Kidney epithelial cell (primary cell): ENCODE results near the gene CNTNAP2. TPM values are rescaled to one million over a fixed set of nuclear protein-coding genes. Genes with fewer than 3 reads are reported as not detected.

ENCODE experiments used
- DNase-seq: peaks from one replicate; pipeline ENCODE4 v3.0.0-alpha.2; 2010; ENCODE audit warnings: low read depth
- H3K27me3 ChIP-seq: 2 replicates; pipeline ENCODE4 v1.6.0; 2011; ENCODE audit warnings: low read length; ENCODE audit not compliant: control insufficient read depth, insufficient read depth
- H3K36me3 ChIP-seq: 2 replicates; pipeline ENCODE4 v1.5.1; 2011; ENCODE audit warnings: low read length; ENCODE audit not compliant: control insufficient read depth, insufficient read depth
- H3K4me3 ChIP-seq: 2 replicates; pipeline ENCODE4 v1.5.1; 2011; ENCODE audit warnings: low read depth, mild to moderate bottlenecking, control low read depth, low read length
- total RNA-seq: library from RNA; depleted of rRNA; stranded (reverse); fragments of >200 nt; gene quantifications from 2 replicates; pipeline ENCODE4 v1.2.3, GENCODE V29; 2015
- TF ChIP-seq, protein P1 (sequence below): IDR thresholded peaks from 2 replicates; pipeline ENCODE4 v1.5.1; 2011; ENCODE audit warnings: mild to moderate bottlenecking, moderate library complexity, low read length, control low read depth, inconsistent platforms; ENCODE audit not compliant: insufficient read depth, poor library complexity, severe bottlenecking

The CNTNAP2 gene
- total RNA-seq, 1 donor from 2014 or later = 14.0 TPM

DNA sequence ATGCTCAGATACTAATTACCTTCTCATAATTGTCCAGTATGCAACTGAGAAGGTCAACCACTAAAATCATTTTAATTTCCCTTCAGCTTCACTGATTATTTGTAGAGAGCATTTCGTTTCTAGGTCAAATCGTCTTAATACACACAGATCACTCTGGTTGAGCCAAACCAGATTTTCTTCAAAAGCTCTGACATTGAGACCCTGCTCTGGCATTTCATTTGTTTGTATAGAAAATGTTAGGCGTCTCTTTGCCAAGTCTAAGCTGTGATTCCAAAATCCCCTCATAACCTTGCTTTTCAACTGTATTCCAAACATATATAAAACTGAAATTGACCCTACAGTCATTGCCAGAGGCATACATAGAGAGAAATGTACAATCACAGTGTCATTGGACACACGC, 520.0 kb downstream of the CNTNAP2 start:
- TF ChIP-seq, protein P1, sequence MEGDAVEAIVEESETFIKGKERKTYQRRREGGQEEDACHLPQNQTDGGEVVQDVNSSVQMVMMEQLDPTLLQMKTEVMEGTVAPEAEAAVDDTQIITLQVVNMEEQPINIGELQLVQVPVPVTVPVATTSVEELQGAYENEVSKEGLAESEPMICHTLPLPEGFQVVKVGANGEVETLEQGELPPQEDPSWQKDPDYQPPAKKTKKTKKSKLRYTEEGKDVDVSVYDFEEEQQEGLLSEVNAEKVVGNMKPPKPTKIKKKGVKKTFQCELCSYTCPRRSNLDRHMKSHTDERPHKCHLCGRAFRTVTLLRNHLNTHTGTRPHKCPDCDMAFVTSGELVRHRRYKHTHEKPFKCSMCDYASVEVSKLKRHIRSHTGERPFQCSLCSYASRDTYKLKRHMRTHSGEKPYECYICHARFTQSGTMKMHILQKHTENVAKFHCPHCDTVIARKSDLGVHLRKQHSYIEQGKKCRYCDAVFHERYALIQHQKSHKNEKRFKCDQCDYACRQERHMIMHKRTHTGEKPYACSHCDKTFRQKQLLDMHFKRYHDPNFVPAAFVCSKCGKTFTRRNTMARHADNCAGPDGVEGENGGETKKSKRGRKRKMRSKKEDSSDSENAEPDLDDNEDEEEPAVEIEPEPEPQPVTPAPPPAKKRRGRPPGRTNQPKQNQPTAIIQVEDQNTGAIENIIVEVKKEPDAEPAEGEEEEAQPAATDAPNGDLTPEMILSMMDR = no peak
- H3K27me3 ChIP-seq = no peaks in the 10 kb centered on the region
- no peak overlapping the region for H3K4me3 ChIP-seq
- H3K36me3 ChIP-seq = no peaks in the 10 kb centered on the region
- DNase-seq = no peak

DNA sequence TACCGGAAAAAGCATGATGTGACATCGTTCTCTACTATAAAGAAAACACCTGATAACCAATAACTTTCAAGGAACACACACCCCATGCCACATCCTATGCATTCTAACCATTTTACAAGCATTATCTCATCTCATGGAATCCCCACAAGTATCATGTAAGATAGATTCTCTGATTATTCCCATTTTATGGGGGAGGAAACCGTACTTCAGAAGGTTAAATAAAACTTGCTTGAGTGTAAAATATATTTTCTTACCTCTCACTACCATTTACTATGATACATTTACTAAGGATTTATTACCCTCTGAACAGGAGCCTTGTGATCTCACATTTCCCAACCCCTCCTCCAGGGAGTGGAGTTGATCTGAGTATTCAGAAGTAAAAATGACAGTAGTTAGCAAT, 522.7 kb downstream of the CNTNAP2 start:
- Histone ChIP-seq H3K36me3 (no peaks in the 10 kb centered on the region), H3K27me3 (no peaks in the 10 kb centered on the region), H3K4me3 (no peak overlapping the region)
- DNase-seq = no peak
- TF ChIP-seq, protein P1 = no peak

DNA sequence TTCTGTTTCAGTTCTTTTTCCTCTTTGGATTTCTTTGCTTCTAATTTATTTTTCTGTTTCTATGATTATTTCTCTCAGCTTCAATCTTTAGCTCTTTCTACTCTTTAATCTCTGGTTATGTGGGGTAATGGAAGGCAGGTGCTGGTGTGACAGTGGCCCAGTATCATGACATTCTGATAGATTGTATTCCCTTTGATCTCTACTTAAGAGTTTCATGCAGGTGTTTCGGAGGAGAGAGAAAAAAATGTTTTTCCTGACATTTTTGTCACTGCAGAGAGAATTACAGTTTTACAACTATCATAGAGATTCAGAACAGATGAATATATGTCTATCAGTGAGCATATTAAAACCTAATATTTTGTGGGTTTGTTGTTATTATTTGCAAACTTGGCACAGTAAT, 524.9 kb downstream of the CNTNAP2 start:
- Histone ChIP-seq H3K27me3 (no peaks in the 10 kb centered on the region), H3K4me3 (no peak overlapping the region), H3K36me3 (no peaks in the 10 kb centered on the region)
- TF ChIP-seq, protein P1 = no peak
- no peak for DNase-seq

DNA sequence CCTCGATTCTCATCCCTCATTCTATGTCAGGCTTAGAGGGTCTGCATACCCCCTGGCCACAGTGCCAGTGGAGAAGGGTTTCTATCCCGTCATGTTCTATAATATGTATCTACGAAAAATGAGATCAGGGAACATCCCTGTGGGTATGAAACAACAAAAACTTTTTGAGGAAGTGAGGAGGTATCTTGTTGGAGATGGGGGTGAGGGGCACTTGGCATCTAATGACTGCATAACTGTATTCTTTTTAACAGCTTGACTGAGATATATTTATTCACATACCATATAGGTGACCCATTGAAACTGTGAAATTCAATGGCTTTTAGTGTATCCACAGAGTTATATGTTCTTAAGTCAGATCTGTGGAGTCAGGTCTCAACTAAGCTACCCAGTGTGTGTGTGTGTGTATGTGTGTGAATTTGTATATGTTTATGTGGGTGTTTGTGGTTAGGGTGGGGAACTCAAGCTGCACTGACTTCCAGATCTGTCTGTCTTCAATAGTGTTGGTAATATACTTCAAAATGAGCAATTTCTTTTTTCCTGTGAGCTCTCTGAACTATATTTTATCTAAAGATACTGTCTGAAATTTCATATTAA, 528.9 kb downstream of the CNTNAP2 start:
- TF ChIP-seq, protein P1 = no peak
- DNase-seq = no peak
- Histone ChIP-seq H3K4me3 (no peak overlapping the region), H3K27me3 (no peaks in the 10 kb centered on the region), H3K36me3 (no peaks in the 10 kb centered on the region)

DNA sequence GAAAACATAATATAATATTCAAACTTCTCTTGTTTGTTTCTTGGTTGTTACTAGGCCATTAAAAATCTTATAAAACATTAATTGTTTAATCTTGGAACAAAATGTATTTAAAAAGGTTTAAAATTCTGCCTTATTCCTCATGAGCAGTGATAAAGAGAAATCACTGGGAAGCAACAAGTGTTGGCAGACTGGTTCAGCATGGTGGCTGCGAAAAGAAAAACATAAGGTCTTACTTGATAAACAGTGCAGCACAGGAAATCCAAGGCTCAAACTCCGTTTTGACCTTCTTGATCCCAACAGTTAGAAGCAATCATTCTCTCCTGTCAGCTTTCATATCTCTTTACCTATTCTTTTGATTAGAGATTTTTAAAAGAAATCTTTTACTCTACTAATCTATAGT, 530.8 kb downstream of the CNTNAP2 start:
- no peak overlapping the region for H3K4me3 ChIP-seq
- H3K27me3 ChIP-seq = no peaks in the 10 kb centered on the region
- DNase-seq = no peak
- H3K36me3 ChIP-seq = no peaks in the 10 kb centered on the region
- TF ChIP-seq, protein P1 = no peak

DNA sequence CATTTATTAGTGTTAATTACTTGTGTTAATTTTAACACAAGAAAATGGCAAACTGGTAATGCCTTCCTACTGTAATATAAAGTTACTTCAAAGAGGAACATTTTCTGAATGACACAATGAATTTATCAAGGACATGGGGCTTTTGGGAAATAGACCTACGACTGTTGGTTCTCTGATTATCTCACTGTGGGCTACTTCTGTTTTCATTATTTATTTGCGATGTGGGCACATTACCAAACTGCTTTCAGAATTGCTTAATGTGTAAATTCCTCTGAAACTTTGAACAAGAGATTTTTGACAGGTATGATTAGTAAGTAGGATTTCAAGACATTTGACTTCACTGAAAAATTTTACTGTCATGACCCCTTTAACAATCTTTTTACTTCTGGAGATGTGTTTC, 535.6 kb downstream of the CNTNAP2 start:
- H3K27me3 ChIP-seq = no peaks in the 10 kb centered on the region
- DNase-seq = no peak
- TF ChIP-seq, protein P1 = no peak
- H3K36me3 ChIP-seq = no peaks in the 10 kb centered on the region
- no peak overlapping the region for H3K4me3 ChIP-seq
